22Rv1 (cell line): ENCODE data around the gene CETP.

Source experiments
- ZFX ChIP-seq: fragments of 450-650 bp; IDR thresholded peaks from 2 replicates; pipeline ENCODE4 v1.6.1; 2017; ENCODE audit warnings: antibody characterized with exemption, borderline replicate concordance
- TF ChIP-seq, protein P1 (sequence below): fragments of 450-650 bp; IDR thresholded peaks from 2 replicates; pipeline ENCODE4 v1.5.1; 2017; ENCODE audit warnings: mild to moderate bottlenecking

DNA sequence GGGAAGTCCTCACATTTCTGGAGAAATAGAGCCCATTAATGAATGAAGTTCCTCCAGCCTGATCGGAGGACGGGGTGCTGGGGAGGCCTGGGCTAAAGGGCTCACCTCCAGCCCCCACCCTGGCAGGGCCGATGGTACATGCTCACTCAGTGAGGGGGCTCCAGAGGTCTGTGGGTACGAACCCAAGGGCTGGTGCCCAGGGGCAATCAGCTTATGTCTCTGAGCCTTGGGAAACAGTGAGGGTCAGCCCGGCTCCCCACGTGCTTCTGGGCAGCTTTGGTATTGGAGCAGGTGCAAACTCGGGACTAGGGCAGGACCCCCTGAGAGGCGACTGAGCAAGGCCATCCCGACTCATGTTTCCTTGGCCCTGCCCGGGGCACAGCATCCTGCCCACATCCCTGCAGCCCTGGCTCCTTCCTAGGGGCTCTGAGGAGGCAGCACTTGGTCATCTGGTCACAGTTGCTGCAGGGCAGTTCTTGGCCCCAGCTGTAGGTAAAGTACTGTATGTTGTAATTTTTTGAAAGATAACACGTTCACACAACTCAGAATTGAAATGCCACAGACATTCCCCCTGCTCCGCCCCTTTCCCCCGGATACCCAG is 969 bp upstream of the CETP start:
- TF ChIP-seq, protein P1, sequence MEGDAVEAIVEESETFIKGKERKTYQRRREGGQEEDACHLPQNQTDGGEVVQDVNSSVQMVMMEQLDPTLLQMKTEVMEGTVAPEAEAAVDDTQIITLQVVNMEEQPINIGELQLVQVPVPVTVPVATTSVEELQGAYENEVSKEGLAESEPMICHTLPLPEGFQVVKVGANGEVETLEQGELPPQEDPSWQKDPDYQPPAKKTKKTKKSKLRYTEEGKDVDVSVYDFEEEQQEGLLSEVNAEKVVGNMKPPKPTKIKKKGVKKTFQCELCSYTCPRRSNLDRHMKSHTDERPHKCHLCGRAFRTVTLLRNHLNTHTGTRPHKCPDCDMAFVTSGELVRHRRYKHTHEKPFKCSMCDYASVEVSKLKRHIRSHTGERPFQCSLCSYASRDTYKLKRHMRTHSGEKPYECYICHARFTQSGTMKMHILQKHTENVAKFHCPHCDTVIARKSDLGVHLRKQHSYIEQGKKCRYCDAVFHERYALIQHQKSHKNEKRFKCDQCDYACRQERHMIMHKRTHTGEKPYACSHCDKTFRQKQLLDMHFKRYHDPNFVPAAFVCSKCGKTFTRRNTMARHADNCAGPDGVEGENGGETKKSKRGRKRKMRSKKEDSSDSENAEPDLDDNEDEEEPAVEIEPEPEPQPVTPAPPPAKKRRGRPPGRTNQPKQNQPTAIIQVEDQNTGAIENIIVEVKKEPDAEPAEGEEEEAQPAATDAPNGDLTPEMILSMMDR = no peak
- TF ChIP-seq ZFX = no peak
